GM19025 (cell line): ENCODE results near the gene PCGF3.

ENCODE experiments used
- ATAC-seq: cut with Tn5 transposase; IDR thresholded peaks from one replicate; pipeline ENCODE4 v1.9.1; 2021; ENCODE audit warnings: mild to moderate bottlenecking, low read depth, moderate library complexity; ENCODE audit not compliant: unreplicated experiment

PCGF3 gene

GRCh38 chr4:705278-706082, at the start of gene PCGF3:
Gene PCGF3, plus strand, starts transcription at chr4:705832. Its CDS starts 27,849 bp downstream, at chr4:733681.
- ATAC-seq, result peak; percentile 94

DNA sequence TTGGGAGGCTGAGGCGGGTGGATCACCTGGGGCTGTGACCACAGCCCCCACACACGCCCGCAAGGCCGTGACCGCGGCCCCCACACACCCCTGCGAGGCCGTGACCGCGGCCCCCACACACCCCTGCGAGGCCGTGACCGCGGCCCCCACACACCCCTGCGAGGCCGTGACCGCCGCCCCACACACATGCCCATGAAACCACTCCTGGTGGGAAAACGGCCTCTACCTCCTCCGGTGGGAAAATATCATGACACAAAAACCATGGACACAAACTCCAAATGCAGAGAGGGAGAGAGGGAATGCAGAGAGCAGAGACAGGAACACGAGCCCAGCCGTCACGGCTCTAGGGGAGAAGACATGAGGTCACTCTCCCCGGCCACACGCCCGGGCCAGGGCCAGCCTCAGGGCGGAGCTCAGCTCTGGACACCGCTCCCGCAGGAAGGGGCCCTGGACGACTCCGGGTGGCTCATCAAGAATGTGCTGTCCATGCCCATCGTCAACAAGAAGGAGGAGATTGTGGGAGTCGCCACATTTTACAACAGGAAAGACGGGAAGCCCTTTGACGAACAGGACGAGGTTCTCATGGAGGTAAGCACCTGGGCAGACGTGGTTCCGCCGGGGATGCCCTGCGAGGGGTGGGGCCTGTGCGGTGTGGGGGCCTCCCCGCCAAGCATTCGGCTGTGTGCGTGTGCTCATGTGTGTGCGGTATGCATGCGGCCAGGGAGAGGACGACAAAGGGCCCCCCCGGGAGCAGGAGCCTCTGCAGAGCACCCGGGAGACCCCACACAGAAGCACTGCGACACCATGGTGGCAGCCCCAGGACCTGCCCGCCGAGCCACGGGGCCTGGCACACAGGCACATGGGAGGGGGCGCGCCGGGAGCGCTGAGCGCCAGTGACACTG, 48.9 kb upstream of the PCGF3 start:
- no peak for ATAC-seq

GRCh38 chr4:657338-657833, 48.2 kb upstream of the PCGF3 start:
- ATAC-seq, result no peak

DNA sequence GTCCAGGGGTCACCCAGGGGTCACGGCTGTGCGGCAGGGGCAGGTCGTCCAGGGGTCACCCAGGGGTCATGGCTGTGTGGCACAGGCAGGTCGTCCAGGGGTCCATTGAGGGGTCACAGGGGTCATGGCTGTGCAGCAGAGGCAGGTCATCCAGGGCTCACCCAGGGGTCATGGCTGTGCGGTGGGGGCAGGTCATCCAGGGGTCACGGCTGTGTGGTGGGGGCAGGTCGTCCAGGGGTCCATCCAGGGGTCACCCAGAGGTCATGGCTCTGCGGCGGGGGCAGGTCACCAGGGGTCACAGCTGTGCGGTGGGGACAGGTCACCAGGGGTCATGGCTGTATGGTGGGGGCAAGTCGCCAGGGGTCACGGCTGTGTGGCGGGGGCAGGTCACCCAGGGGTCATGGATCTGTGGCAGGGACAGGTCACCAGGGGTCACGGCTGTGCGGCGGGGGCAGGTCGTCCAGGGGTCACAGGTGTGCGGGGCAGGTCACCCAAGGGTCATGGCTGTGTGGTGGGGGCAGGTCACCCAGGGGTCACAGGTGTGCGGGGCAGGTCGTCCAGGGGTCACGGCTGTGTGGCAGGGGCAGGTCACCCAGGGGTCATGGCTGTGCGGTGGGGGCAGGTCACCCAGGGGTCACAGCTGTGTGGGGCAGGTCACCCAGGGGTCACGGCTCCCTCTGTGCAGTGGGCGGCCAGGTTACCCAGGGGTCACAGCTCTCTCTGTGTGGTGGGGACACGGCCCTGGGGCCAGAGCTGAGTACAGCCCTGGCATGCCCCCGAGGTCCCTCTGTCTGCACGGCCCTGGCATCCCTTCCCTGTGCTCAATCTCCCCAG, 47.6 kb upstream of the PCGF3 start:
- no peak for ATAC-seq

- no peak for ATAC-seq
These were observed 46.7 kb upstream of the PCGF3 start for GRCh38 chr4:658681-659667.

DNA sequence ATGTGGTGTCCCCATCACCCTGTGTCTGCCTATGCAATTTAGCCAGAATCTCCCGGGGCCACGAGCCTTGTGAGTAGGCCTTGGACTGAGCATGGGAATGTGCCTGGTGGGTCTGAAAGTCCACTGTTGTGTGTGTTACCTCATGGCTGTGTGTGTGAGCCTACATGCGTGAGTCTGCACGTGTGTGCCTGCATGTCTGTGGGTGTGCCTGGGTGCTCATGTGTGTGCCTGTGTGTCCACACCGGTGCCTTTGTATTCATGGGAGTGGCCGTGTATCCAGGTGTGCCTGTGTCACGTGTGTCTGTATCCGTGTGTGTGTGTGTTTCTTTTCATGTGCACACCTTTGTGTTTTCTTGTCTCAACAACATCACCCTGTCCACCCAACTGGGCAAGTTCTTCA, 45.8 kb upstream of the PCGF3 start:
- no peak for ATAC-seq

GRCh38 chr4:660401-660800, 45.2 kb upstream of the PCGF3 start:
- no peak for ATAC-seq

DNA sequence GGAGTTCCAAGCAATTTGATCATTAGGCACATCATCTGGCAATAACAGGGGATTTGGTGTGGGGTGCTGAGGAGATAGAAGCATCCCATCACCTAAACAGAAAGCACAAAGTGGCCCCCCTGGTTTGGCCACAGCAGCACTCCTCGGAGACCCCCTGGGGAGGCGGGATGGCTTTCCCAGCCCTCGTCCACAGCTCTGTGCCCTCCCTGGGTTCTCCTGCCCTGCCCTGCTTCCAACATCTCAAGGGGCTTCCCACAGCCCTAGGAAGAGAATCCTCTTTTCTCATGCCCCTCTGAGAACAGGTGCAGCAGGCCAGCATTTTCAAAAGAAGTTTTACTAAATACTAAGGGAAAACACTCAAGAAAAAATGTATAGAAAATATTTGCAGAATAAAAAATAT, 44.4 kb upstream of the PCGF3 start:
- ATAC-seq, result no peak

DNA sequence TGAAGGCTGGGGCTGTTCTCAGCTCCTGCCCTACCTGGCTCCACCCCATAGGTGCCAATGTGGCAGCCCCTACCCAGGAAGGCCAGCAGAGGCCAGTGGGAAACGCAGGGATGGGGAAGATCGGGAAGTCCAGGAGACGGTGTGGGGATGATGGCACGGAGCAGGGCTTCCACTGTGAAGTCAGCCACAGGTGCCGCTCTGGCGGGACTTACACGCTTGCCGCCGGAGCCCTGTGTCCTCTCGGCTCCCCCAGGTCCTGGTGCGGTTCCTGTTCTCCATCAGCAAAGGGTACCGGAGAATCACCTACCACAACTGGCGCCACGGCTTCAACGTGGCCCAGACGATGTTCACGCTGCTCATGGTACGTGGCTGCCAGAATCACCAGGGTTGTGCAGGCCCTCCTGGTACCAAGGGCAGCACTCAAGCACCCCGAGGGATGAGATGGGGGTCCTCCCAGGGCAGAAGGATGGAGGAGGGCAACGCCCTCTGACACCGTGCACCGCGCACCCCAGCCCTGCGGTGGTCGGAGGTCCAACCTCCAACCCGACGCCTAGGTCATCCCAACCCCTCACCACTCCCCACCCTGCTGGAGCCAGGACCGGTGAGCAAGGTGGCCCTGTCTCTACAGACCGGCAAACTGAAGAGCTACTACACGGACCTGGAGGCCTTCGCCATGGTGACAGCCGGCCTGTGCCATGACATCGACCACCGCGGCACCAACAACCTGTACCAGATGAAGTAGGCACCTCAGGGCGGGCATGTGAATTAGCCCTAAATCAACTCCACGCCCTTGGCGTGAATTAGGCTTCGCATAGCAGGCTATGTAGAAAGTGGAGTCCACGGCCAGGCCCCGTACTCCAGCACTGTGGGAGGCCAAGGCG, 43.5 kb upstream of the PCGF3 start:
- ATAC-seq, result no peak

DNA sequence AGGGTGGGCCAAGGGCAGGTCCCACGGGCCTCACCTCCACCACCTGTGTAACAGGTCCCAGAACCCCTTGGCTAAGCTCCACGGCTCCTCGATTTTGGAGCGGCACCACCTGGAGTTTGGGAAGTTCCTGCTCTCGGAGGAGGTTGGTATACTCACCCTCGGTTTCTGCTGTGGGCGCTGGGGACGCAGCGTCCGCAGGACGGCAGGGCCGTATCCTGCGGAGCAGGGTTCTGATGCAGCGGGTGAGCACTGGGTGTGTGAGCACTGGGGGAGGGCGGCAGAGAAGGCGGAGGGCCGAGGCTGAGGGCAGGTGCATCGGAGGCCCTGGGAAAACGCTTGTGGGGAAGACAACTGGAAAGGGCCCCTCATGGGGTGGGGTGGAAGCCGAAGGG, 42.6 kb upstream of the PCGF3 start:
- no peak for ATAC-seq

DNA sequence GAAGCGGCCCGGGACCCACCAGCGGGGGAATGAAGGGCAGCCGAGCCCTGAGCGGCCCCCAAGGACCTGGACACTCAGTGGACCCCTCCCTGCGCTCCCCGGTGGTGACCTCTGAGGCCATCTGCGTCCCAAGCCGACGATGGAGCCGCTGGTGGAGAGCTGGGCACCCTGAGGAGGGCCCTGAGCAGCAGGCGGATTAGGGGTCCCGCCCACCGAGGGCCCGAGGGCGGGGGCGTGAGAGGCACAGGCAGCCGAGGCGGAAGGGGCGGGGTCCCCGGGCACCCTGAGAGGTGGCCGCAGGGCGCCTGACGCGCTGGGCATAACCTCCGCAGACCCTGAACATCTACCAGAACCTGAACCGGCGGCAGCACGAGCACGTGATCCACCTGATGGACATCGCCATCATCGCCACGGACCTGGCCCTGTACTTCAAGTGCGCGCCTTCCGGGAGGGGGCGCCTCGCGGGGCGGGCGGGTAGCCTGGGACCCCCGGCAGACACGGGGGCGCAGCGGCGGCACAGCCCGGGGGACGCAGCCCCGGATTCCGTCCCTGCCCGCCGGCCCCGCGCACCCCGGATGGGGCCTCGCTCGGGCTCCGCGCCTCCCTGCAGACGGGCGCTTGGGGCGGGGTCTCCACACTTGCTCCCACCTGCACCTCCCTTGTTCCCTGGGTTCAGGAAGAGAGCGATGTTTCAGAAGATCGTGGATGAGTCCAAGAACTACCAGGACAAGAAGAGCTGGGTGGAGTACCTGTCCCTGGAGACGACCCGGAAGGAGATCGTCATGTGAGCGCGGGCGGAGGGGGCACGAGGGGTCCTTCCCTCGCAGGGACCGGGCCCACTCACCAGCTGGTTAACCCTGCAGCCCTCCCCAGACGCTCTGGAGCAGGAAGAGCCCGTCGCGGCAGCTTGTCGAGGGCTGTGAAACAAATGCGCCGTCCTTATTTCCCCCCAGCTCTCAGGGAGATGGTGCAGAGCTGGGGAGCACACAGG, 41.9 kb upstream of the PCGF3 start:
- peak; percentile 54 for ATAC-seq

- ATAC-seq, result no peak
These were observed 40.9 kb upstream of the PCGF3 start for GRCh38 chr4:664713-665231.

- no peak for ATAC-seq
These were observed 40.3 kb upstream of the PCGF3 start for GRCh38 chr4:665381-665750.

DNA sequence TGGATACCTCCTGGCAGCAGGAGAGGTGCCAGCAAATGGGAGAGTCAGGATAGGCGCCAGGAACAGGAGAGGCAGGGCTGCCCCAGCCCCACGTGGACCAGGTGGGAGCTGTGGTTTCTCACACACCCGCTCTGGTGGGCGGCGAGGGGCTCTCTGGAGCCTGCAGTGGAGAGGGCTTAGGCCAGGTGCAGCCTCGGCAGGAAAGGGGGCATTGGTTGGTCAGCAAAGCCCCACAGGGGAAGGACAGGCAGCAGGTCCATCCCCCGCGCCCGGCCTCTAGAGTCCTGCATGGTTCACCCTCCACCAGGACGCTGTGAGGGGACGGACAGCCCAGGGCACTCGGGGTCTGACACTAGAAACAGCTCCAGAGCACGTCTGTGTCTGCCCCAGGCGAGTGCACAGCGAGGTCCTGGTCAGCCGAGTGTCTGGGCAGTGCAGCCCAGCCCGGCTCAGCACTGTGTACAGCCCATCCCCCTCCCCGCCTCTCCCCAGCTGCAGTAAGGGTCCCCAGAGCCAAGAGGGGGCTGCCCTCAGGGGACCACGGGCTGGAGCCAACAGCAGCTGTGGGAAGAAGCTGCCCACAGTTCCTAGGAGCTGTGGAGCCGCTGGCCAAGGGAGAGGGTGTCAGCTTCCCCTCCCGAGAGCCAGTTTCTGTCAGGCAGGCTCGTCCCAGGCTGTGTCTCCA, 39.7 kb upstream of the PCGF3 start:
- ATAC-seq, result no peak

- ATAC-seq, result no peak
These were observed 39.2 kb upstream of the PCGF3 start for GRCh38 chr4:666436-666810.

DNA sequence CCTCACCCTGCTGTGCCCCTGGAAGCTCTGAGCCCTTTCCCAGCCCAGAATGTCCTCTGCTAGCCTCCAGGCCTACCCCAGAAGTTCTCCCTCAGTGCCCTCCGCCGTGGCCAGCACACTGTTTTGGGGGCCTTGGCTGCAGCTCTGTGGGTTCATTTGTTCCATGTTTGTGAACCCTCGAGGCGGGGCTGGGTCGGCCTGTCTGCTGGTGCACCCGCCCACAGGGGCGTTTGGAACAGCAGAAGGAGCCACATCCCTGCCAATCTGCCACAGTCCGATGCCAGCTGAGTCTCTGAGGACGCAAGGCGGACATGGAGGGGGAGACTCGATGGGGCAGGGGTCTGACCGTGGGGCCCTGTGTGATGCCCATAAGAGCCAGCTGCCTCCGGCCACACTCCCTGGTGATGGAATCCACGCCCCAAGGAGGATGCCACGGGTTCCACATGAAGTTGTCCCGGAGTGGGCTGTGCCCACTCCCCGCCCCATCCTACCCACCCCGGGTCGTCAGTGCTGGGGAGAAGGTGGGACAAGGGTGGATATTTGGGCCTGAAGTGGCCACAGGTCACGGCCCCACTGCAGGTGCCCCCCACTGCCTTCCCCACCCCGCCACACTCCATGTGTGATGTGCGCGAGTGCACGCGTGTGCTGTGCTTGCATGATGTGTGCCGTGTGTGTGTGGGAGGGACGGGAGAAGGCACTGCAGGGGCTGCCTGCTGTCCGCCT, 38.6 kb upstream of the PCGF3 start:
- no peak for ATAC-seq
